ENCODE results near the gene FLT3.

- peak in 1 of 3 donors; percentile 43 for TF ChIP-seq POLR2A (IDR thresholded peaks at IDR 0.05)
- TF ChIP-seq, protein P1, sequence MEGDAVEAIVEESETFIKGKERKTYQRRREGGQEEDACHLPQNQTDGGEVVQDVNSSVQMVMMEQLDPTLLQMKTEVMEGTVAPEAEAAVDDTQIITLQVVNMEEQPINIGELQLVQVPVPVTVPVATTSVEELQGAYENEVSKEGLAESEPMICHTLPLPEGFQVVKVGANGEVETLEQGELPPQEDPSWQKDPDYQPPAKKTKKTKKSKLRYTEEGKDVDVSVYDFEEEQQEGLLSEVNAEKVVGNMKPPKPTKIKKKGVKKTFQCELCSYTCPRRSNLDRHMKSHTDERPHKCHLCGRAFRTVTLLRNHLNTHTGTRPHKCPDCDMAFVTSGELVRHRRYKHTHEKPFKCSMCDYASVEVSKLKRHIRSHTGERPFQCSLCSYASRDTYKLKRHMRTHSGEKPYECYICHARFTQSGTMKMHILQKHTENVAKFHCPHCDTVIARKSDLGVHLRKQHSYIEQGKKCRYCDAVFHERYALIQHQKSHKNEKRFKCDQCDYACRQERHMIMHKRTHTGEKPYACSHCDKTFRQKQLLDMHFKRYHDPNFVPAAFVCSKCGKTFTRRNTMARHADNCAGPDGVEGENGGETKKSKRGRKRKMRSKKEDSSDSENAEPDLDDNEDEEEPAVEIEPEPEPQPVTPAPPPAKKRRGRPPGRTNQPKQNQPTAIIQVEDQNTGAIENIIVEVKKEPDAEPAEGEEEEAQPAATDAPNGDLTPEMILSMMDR (IDR thresholded peaks at IDR 0.05 in 8 of 11, conservative IDR thresholded peaks at IDR 0.05 in 3 of 11) = no peak
- peak; percentile 89 to 93 (median 91) for TF ChIP-seq POLR2AphosphoS5 (IDR thresholded peaks at IDR 0.05)
These were observed 38.5 kb upstream of the FLT3 start for GRCh38 chr13:28138756-28139470.
